ENCODE results near the gene LRRC75A. TPM values are rescaled to one million over a fixed set of nuclear protein-coding genes. Genes with fewer than 3 reads are reported as not detected.

The LRRC75A gene
- total RNA-seq, 1 experiment from 2014 or later = 3.2 TPM

- no peak for DNase-seq (ENCODE audit: low read depth)
Measured at GRCh38 chr17:16435925-16436886, 55.8 kb downstream of the LRRC75A start.

DNA sequence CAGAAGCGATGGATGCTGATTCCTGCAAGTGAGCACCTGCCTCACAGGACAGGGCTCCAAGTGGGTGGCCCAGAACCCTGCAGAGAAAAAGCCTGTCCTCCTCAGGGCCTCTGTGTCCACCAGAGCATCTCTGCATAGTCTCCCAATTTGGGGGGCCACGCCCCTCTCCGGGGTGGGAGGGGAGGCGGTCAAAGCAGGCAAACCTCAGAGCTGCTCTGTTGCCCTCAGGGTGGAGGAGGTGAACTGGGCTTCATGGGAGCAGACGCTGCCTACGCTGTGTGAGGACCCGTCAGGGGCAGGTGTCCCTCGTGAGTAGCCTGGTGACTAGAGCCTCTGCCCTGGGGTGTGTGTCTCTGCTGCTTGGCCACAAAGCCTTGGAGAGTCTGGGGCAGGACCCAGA is 57.3 kb downstream of the LRRC75A start:
- no peak for DNase-seq (ENCODE audit: low read depth)

DNA sequence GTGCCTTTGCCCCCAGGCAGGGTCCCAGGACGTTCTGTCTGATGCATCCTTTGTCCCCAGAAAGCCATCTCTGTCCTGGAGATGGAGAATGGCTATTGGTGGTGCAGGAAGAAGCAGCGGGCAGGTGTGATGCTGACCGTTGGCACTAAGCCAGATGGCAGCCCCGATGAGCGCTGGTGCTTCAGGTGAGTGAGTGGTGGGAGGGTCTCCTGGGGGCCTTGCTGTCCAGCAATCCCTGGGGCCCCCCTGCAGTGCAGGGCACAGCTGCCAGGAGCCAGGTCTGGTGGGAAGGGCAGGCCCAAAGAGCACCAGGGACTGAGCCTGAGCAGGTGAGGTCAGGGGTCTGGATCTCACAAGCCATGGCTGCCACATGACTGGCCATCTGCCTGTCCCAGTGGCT is 58.5 kb downstream of the LRRC75A start:
- DNase-seq (ENCODE audit: low read depth) = no peak

DNA sequence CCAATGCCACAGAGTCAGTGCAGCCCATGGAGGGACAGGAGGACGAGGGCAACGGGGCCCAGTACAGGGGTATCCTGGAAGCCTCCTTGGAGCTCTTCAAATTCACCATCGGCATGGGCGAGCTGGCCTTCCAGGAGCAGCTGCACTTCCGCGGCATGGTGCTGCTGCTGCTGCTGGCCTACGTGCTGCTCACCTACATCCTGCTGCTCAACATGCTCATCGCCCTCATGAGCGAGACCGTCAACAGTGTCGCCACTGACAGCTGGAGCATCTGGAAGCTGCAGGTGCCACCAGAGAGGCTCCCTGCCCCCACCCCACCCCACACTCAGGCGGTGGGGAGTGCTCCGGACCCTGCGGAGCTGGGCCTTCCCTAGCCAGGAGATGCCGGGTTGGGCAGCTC is 60.0 kb downstream of the LRRC75A start:
- DNase-seq (ENCODE audit: low read depth) = no peak

DNA sequence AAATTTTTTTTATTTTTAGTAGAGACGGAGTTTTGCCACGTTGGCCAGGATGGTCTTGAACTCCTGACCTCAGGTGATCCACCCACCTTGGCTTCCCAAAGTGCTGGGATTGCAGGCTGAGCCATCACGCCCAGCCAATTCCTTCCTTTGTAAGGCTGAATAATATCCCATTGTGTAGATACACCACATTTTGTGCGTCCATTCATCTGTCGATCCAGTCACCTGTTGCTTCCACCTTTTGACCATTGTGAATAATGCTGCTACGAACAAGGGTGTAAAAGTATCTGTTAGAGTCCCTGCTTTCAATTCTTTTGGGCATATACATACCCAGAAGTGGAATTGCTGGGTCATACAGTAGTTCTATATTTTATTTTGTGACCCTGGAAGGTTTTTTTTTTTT is 61.3 kb downstream of the LRRC75A start:
- no peak for DNase-seq (ENCODE audit: low read depth)

GRCh38 chr17:16429083-16429482 is 62.9 kb downstream of the LRRC75A start:
- DNase-seq (ENCODE audit: low read depth) = no peak

DNA sequence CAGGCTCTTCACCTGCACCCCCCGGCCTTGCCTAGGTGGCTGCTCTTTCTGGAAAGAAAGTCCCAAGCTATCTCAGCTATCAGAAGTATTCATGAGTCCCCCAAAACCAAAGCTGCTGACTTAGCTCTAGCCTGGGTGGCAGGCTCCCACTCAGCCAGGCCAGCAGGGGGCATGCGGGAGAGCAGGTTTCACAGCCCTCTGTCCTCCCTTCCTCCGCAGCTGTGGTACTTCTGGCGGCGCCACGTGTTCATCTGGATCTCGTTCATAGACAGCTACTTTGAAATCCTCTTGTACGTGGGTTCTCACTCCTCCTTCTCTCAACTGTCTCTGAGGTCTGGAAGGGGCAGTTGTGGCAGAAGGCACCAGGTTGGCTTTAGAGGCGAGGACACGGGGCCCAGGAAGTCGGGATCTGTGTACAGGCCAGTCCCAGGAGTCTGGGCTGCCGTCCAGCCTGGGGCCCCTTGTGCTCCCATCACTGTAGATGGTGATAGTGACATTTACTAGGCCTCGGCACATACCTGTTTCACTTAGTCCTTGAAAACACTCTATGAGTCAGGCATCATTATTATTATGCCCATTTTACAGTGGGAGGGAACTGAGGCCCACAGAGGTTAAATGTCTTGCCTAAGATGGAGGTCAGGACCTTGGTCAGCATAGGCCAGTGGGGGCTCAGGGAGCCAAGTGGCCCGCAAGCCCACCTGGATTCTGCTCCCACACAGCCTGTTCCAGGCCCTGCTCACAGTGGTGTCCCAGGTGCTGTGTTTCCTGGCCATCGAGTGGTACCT is 63.7 kb downstream of the LRRC75A start:
- DNase-seq (ENCODE audit: low read depth) = no peak

GRCh38 chr17:16427020-16427419 is 65.0 kb downstream of the LRRC75A start:
- DNase-seq (ENCODE audit: low read depth) = no peak

- DNase-seq (ENCODE audit: low read depth) = no peak
Measured at GRCh38 chr17:16425698-16426659, 66.0 kb downstream of the LRRC75A start.

GRCh38 chr17:16425202-16425601 is 66.8 kb downstream of the LRRC75A start:
- DNase-seq (ENCODE audit: low read depth) = no peak

- DNase-seq (ENCODE audit: low read depth) = no peak
Measured at GRCh38 chr17:16423226-16423872, 68.6 kb downstream of the LRRC75A start.

DNA sequence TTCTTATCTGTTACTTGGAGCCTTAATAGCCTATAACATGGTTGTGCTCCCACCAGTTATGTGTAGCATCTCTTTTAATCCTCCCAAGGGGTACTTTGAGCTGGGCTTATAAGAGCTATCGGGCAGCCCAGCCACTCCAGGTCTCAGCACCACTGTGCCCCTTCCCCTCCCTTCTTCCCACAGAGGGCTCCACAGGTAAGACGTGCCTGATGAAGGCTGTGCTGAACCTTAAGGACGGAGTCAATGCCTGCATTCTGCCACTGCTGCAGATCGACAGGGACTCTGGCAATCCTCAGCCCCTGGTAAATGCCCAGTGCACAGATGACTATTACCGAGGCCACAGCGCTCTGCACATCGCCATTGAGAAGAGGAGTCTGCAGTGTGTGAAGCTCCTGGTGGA is 69.6 kb downstream of the LRRC75A start:
- DNase-seq (ENCODE audit: low read depth) = no peak

- DNase-seq (ENCODE audit: low read depth) = peak; percentile 90
Measured at GRCh38 chr17:16419929-16420271, 72.1 kb downstream of the LRRC75A start.

GRCh38 chr17:16419074-16419928 is 72.7 kb downstream of the LRRC75A start:
- DNase-seq (ENCODE audit: low read depth) = peak; percentile 93

- DNase-seq (ENCODE audit: low read depth) = peak; percentile 45
Measured at GRCh38 chr17:16418685-16419068, 73.3 kb downstream of the LRRC75A start.

- peak; percentile 82 for DNase-seq (ENCODE audit: low read depth)
Measured at GRCh38 chr17:16417896-16418684, 73.9 kb downstream of the LRRC75A start.

DNA sequence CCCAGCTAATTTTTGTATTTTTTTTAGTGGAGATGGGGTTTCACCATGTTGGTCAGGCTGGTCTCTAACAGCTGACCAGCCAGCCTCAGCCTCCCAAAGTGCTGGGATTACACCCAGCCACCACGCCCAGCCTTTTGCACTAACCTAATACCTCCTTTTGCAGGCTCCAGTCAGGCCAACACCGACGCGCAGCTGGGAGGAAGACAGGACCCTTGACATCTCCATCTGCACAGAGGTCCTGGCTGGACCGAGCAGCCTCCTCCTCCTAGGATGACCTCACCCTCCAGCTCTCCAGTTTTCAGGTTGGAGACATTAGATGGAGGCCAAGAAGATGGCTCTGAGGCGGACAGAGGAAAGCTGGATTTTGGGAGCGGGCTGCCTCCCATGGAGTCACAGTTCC is 74.6 kb downstream of the LRRC75A start:
- no peak for DNase-seq (ENCODE audit: low read depth)

GRCh38 chr17:16415031-16415924 is 76.7 kb downstream of the LRRC75A start, which contains the start of gene TRPV2:
TSS of gene TRPV2 (plus strand) at chr17:16415571. CDS start at chr17:16417669, 2,098 bp downstream.
- peak; percentile 31 for DNase-seq (ENCODE audit: low read depth)

Measured in RPMI7951 (cell line).